GM21367 (cell line): ENCODE results near the gene IL1RAPL1.

Experiments used
- ATAC-seq: cut with Tn5 transposase; IDR thresholded peaks from one replicate; pipeline ENCODE4 v1.9.1; 2021; ENCODE audit not compliant: unreplicated experiment

The IL1RAPL1 gene

GRCh38 chrX:28586981-28587551 is at the start of gene IL1RAPL1:
Gene IL1RAPL1 (plus strand): TSS chrX:28587446.
- no peak for ATAC-seq

- no peak for ATAC-seq
Observed at GRCh38 chrX:28542791-28543190, 44.5 kb upstream of the IL1RAPL1 start.

- no peak for ATAC-seq
Observed at GRCh38 chrX:28549838-28550237, 37.4 kb upstream of the IL1RAPL1 start.

GRCh38 chrX:28550331-28550872 is 36.8 kb upstream of the IL1RAPL1 start:
- no peak for ATAC-seq

- no peak for ATAC-seq
Observed at GRCh38 chrX:28552322-28552721, 34.9 kb upstream of the IL1RAPL1 start.

GRCh38 chrX:28552882-28553829 is 34.1 kb upstream of the IL1RAPL1 start:
- ATAC-seq: no peak

- no peak for ATAC-seq
Observed at GRCh38 chrX:28576117-28576516, 11.1 kb upstream of the IL1RAPL1 start.

GRCh38 chrX:28581522-28581921 is 5.7 kb upstream of the IL1RAPL1 start:
- no peak for ATAC-seq

GRCh38 chrX:28582511-28582910 is 4.7 kb upstream of the IL1RAPL1 start:
- no peak for ATAC-seq

- no peak for ATAC-seq
Observed at GRCh38 chrX:28584025-28584424, 3.2 kb upstream of the IL1RAPL1 start.

- ATAC-seq: no peak
Observed at GRCh38 chrX:28585767-28586166, 1.5 kb upstream of the IL1RAPL1 start.

GRCh38 chrX:28586286-28586685 is 960 bp upstream of the IL1RAPL1 start:
- no peak for ATAC-seq

GRCh38 chrX:28589046-28589445 is 1.8 kb downstream of the IL1RAPL1 start:
- ATAC-seq: no peak

GRCh38 chrX:28590396-28590795 is 3.1 kb downstream of the IL1RAPL1 start:
- ATAC-seq: no peak

GRCh38 chrX:28591542-28591941 is 4.3 kb downstream of the IL1RAPL1 start:
- no peak for ATAC-seq

GRCh38 chrX:28595346-28595745 is 8.1 kb downstream of the IL1RAPL1 start:
- ATAC-seq: no peak

- no peak for ATAC-seq
Observed at GRCh38 chrX:28599957-28600356, 12.7 kb downstream of the IL1RAPL1 start.

GRCh38 chrX:28609003-28609402 is 21.8 kb downstream of the IL1RAPL1 start:
- ATAC-seq: no peak

- no peak for ATAC-seq
Observed at GRCh38 chrX:28609917-28610613, 22.8 kb downstream of the IL1RAPL1 start.

- no peak for ATAC-seq
Observed at GRCh38 chrX:28610746-28611145, 23.5 kb downstream of the IL1RAPL1 start.

GRCh38 chrX:28613558-28613957 is 26.3 kb downstream of the IL1RAPL1 start:
- no peak for ATAC-seq
